Astrocyte of the cerebellum (primary cell): ENCODE data around the gene TMEM19.

Source experiments
- DNase-seq: peaks from one replicate; pipeline ENCODE4 v3.0.0-alpha.2; 2011; ENCODE audit warnings: low read depth
- H3K4me3 ChIP-seq: 2 replicates; pipeline ENCODE4 v1.5.1; 2011; ENCODE audit warnings: mild to moderate bottlenecking, low read depth, low read length, moderate library complexity
- CTCF ChIP-seq: IDR thresholded peaks from 2 replicates; pipeline ENCODE4 v1.5.1; 2012; ENCODE audit warnings: low read length, low read depth, moderate library complexity, mild to moderate bottlenecking; ENCODE audit errors: missing control alignments
- in situ Hi-C: cut with HindIII; loops from 2 replicates; pipeline ENCODE4 v1.10.0; 2017; ENCODE audit warnings: low sequenced_read_pairs

The TMEM19 gene

DNA sequence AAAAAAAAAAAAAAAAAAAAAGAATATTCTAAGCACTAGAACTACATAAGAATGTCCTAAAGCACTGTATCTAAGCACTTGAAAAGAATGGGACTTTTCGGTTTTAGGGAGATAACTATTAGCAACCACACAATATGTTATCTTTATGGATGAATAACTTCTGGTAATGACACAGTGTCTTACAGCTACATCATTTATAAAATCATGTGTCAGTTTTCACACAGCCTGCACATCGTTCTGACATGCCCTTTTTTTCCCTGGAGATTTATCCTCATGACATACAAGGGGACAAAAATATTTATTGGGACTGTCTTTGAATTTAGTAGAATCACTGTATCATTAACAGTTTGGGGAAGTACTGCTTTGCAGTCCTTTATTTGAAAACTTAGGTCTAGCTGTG lies 17.3 kb downstream of the TMEM19 start:
- no peak overlapping the region for H3K4me3 ChIP-seq
- no peak for DNase-seq
- no peak for TF ChIP-seq CTCF
- in situ Hi-C loops, result no loop called here

DNA sequence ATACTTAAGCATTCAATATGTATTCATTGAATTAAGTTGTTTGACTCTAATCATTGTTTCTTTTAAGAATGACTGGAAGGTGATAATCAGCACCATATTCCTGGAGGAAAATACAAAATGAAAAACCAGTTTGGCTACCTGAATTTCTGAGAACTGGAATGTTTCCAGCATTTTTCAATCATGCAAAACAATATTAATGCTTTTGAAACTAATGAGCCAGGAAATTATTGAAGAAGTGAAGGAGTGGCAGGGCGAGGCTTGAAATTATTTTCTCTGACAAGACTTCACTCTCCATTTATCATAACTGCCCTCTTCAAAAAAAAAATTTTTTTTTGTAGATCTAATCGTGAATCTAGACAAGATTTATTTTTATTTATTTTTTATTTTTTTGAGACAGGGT lies 19.0 kb downstream of the TMEM19 start:
- no peak for DNase-seq
- in situ Hi-C loops, result no loop called here
- TF ChIP-seq CTCF, result no peak
- no peak overlapping the region for H3K4me3 ChIP-seq

DNA sequence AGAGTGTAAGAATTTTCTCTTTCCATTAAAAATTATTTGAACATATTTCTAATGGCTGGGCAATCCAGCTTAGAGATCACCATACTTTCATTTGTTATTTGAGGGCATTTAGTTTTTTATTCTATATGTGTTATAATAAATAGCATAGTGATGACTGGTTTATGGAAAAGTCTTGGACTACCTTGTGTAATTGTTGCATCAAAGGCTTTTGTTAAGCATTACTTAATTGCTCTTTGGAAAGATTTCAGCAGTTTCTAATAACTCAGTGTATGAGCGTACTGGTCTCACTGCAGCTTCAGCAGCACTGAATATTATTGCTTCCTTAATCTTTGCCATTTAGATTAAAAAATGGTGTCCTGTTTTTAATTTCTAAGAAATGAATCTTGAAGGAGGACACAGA lies 22.8 kb downstream of the TMEM19 start:
- DNase-seq, result no peak
- in situ Hi-C loops, result no loop called here
- no peak for TF ChIP-seq CTCF
- no peak overlapping the region for H3K4me3 ChIP-seq

GRCh38 chr12:71710276-71711125 lies 24.6 kb downstream of the TMEM19 start:
- no peak for TF ChIP-seq CTCF
- in situ Hi-C loops, result no loop called here
- H3K4me3 ChIP-seq, result no peak overlapping the region
- DNase-seq, result peak; percentile 69

DNA sequence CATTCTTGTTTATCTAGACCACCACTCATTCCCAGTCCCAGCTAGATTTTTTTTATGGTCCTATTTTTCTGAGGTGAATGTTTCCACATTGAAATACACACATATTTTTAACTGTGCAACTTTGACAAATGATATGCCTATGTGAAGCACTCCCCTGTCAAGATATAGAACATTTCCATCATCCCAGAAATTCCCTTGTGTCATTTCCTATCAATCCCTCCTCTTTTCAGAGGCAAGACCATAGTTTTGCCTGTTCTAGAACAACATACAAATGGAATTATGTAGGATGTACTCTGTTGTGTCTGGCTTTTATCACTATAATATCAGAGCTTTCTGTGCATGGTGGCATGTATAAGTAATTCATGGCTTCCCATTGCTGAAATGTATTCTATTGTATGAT lies 32.7 kb downstream of the TMEM19 start:
- in situ Hi-C loops, result loop anchor here (5.0 kb wide), 1 partner anchor 96 kb away; no protein-coding TSS in a partner anchor
- DNase-seq, result no peak
- no peak for TF ChIP-seq CTCF
- no peak overlapping the region for H3K4me3 ChIP-seq

DNA sequence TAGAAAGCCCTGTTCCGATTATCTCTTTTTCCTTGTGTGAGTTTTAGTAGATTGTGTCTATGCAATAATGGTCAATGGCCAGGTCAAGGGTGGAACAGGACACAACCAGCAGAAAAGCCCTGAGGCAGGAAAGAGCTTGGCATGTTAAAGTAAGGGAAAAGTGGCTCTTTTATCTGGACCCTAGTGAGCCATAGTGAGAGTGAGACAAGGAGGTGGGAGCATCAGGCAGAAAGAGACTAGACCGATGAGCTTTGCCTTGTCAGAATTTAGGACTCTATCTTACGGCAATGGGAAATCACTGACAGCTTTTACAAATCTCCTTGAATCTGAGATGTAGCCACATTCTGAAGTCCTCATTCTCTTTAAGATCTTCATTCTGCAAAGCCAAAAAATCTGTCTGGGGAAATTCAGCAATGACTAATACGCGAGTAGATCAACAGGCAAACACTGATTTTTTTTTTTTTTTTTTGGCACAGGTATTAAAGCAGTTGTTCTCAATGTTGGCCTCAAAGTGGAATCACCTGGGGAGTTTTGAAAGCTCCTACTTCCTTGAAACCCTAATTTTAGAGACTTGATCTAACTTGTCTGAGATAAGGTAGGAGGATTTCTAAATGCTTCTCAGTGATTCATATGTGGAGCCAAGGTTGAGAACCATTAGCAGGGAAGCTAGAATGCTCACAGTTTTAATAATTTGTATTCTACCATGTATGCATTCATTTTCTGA lies 33.9 kb downstream of the TMEM19 start:
- TF ChIP-seq CTCF, result no peak
- in situ Hi-C loops, result loop anchor here (5.0 kb wide), 1 partner anchor 98 kb away; no protein-coding TSS in a partner anchor
- H3K4me3 ChIP-seq, result no peak overlapping the region
- DNase-seq, result no peak
